ENCODE data around the gene PLD6.
"Not testable (repeated sequence)": the region's sequence is repeated elsewhere in the genome, so short reads cannot be mapped to it uniquely, and the experiment has no call there.

Gene PLD6

DNA sequence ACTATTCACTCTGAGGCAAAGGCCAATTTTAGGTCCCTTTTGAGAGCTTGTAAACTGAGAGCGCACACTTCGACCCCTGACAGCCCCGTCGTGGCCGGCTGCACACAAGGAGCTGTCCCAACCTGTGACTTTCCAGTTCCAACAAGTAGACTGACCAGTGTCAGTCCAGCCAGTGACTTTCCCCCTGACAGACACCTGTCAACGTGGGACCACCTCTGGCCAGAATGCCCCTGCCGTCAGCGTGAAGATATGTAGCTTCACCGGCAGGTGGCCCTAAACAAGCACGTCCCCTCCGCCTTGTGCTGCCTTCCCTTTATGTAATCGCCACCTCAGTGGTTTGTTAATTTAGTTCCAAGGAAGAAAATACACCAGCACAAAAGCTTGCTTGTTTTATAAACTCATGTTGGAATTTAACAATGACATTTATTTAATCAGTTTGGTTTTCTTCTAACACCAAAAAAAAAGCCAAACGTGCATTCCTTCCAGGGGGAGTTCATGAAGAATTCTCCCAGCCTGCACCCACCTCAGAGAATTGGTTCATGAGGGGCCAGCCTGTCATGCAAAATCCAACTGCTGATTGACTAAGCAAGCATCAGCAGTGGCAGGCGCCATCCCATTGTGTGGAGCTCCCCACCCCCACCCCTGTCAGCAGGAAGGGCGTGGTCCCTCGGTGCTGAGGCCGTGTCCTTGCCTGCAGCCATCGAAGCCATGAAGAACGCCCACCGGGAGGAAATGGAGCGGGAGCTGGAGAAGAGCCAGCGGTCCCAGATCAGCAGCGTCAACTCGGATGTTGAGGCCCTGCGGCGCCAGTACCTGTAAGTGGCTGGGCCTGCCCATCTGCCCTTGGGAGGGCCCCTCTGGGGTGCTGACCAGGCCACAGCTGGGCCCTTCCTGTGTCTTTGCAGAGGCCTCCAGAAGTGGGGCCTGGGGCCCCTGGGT, 33.9 kb downstream of the PLD6 start:
- no peak for DNase-seq

DNA sequence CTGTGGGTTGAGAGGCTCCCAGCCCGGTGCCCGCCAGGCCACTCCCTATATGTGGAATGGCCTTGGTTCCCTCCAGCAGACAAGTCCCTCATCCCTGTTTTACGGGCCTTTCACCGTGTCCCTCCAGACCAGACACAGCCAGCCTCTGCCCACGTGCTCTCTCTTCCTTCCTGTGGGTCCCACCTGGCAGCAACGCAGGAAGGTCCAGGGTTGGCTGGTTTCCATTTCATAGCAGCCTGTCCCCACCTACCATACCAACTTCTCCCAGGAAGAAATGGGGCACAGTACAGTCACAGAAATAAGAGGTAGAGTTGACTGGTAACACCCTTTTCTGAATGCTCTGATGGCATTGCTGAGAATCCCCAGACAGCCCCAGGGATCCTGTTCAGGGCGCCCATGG, 34.9 kb downstream of the PLD6 start:
- no peak for DNase-seq

DNA sequence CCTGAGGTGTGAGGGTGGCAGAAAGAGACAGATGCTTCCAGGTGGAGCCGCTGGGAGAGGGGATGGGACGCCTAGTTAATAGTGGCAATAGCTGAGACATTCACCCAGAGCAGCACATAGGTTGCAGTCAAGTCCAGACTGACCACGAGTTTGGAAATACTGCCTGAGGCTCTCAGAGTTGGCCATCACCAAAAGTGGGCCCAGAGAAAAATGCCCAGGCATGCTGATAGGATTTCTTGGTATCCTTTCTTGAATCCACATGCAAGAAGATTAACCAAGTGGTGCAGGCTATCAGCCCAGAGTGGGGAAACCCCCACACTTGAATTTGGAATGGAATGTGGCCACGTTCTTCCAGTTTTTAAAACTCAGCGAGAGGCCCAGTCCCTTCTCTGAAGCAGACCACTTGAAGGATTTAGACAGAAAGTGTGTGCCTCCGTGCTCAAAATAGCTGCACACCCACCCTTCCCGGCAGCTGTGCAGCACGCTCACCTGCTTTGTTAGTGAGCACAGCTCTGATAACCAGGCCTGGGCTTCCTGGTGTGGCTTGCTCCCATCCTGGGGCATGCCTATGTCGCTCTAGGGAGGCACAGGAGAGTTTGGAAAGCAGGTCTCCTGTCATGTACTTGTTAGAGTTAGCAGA, 35.7 kb downstream of the PLD6 start:
- DNase-seq = no peak

DNA sequence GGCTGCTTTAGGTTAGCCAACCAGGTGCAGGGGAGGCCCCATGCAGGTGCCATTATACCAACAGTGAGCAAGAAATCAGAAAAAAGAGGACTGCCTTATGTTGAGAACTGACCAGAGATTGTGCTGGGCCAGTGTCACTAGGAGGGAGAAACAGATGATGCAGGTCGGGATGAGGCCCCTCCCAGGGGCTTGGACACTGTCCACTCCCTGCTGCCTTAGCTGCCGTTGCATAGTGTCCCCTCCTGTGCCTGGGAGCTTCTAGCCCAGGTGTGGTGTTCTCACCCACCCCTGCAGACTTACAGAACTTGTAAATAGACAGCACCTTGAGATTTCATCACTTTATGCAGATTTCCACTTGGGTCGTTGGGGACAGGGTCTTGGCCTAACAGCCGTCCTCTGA, 36.7 kb downstream of the PLD6 start:
- no peak for DNase-seq

DNA sequence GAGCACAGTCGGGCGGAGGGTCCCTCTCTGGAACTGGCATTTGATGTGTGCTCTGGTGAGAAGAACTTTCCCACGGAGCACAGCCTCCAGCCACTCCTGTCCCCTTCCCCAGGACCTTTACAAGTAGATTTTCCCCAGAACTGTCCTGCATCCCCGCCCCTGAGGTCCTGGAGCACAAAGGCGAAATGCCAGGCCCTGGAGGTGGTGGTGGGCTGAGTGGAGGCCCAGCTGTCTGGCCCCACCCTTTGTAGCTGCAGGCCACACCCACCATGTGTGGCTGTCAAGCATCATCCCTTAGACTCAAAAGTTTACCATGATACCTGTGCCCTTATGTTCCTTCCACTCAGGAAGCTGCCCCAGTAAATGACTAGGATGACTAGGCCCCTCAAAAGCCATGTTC, 37.7 kb downstream of the PLD6 start:
- DNase-seq = no peak

DNA sequence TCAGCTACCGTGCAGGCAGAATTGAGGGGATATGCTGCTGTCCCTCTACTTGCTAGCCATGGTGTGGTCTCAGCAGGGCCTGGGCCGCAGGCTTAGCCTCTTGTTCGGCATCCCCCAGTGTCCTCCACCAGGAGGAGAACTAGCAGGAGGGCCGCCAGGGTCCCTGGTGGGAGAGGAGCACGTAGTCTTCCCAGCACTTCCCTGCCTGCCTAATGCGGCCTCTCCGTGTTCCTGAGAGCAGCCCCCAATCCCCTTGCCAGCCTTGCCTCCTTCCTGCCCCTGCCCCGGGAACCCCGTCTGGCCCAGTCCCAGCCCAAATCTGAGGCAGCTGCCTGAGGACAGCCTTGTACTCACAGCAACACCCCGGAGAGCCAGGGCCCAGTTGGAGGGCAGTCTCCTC, 38.1 kb downstream of the PLD6 start:
- no peak for DNase-seq

DNA sequence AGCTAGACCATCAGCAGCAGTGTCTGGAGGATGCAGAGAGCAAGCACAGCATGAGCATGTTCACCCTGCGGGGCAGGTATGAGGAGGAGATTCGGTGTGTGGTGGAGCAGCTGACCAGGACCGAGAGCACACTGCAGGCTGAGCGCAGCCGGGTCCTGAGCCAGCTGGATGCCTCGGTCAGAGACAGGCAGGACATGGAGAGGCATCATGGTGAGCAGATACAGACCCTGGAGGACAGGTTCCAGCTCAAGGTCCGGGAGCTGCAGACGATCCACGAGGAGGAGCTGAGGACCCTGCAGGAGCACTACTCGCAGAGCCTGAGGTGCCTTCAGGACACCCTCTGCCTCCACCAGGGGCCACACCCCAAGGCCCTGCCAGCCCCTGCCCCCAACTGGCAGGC, 38.8 kb downstream of the PLD6 start:
- DNase-seq = no peak

DNA sequence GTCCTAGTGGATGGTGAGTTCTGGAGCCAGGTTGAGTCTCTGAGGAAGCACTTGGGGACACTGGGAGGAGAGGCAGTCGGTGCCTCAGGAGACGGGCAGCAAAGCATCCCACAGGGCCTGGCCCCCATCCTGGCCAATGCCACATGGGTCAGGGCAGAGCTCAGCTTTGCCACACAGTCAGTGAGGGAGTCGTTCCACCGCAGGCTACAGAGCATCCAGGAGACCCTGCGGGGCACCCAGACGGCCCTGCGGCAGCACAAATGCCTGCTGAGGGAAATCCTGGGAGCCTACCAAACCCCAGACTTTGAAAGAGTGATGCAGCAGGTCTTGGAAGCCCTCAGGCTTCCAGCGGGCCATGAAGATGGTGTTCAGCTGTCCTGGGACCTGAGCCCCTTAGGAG, 39.7 kb downstream of the PLD6 start:
- no peak for DNase-seq

DNA sequence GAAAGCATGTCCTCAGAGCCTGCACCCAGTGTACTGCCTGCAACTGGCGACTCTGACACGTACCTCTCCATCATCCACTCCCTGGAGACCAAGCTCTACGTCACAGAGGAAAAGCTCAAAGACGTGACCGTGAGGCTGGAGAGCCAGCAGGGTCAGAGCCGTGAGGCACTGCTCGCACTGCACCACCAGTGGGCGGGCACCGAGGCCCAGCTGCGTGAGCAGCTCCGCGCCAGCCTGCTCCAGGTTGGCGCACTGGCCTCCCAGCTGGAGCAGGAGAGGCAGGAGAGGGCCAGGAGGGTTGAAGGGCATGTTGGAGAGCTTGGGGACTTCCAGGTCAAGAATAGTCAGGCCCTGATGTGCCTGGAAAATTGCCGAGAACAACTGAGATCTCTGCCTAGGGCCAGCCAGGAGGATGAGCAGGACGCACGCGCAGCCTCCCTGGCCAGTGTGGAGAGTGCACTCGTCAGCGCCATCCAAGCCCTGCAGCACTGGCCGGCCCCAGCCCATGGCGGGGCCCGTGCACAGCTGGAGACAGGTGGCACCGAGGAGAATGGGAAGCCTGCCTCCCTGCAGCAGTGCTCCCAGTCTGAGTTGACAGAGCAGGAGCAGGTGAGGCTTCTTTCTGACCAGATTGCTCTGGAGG, 40.3 kb downstream of the PLD6 start:
- DNase-seq = no peak

DNA sequence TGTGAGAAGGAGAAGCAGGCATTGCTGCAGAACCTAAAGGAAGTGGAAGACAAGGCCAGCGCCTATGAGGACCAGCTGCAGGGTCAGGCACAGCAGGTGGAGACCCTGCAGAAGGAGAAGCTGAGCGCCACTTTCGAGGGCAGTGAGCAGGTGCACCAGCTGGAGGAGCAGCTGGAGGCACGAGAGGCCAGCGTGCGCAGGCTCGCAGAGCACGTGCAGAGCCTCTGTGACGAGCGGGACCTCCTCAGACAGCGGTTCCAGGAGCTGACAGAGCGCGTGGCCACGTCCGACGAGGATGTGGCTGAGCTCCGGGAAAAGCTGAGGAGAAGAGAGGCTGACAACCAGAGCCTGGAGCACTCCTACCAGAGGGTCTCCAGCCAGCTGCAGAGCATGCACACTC, 41.5 kb downstream of the PLD6 start:
- DNase-seq = no peak

DNA sequence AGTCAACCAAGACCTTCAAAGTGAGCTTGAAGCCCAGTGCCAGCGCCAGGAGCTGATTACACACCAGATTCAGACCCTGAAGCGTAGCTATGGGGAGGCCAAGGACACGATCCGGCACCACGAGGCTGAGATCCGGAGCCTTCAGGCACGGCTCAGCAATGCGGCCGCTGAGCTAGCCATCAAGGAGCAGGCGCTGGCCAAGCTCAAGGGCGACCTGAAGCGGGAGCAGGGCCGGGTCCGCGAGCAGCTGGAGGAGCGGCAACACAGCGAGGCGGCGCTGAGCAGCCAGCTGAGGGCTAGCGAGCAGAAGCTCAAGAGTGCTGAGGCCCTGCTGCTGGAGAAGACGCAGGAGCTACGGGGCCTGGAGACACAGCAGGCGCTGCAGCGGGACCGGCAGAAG, 42.0 kb downstream of the PLD6 start:
- no peak for DNase-seq

DNA sequence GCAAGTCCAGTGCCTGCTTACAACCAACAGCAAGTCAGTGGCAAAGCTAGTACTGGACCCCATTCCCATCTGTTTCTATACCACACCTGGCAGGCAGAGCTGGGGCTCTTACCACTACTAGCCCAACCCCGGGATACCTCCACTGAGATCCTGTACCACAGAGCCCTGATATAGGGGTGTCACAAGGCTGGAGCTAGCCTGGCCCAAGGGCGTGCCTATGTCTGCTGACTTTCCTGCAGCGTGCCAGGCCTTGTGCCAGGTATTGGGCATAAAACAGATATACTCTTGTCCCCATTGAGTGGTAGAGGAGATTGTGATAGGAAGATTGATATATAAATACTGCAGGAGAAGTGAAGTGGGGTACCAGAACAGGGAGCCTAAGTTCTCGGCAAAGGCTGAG, 44.4 kb downstream of the PLD6 start:
- no peak for DNase-seq

DNA sequence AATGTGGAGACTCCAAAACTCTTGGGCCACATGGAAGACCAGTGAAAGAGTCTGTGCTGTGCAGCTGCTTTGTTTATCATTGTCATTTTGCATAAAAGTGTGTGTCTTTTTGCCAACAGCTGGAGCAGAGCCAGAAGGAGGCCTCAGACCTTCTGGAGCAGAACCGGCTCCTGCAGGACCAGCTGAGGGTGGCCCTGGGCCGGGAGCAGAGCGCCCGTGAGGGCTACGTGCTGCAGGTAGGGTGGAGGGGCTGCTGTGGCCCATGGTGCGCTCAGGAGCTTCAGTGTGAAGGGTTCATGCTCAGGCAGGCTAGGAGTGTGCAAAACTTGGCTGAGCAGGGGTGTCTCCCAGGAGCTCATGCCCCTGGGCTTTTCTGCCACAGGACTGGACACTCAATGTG, 45.0 kb downstream of the PLD6 start:
- no peak for DNase-seq

DNA sequence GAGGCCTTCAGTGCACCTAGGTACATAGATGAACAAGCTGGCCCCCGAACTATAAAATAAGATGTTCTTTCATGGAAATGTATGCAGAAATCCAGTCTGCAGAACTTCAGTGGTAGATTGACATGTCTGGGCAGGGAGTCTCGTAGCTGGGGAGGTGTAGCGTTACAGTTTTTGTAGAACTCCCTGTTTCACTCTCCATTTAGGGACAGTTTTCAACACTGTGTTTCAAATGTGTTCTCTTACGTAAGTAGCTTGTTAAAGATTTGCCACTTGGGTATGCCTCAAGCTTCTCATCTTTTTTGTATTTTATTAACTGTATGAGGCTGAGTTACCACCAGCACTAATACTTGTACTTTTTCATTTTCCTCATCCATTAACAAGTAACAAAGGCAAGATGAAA, 46.6 kb downstream of the PLD6 start:
- DNase-seq = no peak

DNA sequence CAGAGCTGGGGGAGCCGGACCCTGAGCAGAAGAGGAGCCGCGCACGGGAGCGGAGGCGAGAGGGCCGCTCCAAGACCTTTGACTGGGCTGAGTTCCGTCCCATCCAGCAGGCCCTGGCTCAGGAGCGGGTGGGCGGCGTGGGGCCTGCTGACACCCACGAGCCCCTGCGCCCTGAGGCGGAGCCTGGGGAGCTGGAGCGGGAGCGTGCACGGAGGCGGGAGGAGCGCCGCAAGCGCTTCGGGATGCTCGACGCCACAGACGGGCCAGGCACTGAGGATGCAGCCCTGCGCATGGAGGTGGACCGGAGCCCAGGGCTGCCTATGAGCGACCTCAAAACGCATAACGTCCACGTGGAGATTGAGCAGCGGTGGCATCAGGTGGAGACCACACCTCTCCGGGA, 47.6 kb downstream of the PLD6 start:
- not testable (repeated sequence) for DNase-seq

DNA sequence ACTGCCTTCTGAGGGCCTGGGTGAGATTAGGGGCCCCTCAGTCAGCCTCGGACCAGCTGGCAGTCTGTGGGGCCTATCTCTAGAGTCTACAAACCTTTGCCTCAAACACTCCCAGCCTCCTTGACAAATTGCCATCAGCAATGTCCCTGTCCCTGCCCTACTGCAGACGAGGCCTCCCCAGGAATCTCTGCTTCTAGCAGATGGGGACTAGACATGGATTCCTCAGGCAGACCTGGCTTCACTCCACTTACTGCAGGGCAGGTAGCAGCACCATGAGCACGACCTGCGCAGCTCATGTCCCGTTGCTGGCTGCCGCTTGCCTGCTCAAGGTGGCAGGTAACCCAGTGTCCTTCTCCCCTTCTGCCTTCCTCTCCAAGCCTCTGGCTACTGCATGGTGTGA, 49.1 kb downstream of the PLD6 start:
- DNase-seq = no peak

DNA sequence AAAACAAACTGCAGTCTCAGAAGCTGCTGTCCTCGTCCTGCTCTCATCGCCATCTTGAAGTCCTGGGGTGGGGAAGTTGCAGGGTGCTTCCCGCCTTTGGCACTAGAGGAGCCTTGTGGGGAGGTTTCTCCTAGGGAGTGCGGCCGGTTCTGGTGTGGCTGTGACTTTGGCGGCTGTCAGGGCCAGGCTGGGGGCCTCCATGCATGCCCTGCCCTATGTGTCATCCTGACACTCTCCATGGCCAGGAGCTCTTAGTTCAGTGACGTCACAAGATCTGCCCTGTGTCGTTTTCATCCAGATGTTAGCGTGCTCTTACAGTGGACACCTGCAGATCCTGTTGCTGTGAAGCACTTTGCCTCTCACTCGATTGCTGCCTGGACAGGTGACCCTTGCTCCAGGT, 49.6 kb downstream of the PLD6 start:
- no peak for DNase-seq

DNA sequence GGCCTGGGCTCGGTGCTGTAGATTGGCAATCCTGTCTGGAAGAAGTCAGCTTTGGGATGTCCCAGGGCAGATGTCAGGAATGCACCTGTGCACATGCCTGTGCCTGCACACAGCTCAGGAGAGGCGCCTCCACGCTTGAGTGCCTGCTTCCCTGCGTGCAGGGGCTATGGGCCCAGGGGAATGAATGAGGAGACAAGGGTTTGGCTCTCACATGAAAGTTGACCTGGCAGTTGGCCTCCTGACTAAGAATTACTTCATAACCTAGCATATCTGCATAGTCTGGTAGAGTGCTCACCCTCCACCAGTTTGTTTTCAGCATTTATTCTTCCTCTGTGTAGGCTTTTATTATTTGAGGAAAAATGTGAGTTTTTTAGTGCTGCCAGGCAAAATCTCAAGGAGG, 50.0 kb downstream of the PLD6 start:
- DNase-seq = no peak

DNA sequence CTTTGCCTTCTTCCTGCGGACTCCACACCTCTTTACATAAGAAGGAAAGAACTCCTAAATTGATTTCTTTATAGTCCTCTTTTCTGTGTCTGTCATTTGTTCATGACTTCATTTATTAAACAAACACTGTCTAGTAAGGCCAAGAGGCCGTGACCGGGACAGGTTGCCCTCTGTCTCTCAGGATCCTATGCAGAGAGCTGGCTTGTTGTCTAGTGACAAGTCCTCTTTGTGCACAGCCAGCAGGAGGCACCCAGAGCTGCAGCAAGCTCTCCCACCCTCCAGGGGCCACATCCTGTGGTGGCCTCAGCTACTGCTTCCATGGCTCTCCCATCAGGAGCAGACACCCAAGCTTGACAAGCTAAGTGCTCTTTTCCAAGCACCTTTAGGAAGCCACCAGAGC, 50.6 kb downstream of the PLD6 start:
- no peak for DNase-seq

DNA sequence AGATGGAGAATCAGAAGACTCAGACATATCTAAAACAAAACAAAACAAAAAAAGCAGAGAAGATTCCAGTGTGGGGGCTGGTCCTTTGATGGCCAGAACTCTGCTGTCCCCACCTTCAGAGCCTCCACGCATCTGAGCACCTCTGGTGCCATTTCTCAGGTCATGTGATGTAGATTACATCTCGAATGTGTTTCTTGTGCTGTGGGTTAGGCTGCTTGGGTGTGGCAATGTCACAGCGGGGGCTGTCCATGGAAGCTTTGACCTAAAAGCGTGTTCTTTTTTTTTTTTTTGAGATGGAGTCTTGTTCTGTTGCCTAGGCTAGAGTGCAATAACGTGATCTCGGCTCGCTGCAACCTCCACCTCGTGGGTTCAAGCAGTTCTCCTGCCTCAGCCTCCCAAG, 51.2 kb downstream of the PLD6 start:
- no peak for DNase-seq

DNA sequence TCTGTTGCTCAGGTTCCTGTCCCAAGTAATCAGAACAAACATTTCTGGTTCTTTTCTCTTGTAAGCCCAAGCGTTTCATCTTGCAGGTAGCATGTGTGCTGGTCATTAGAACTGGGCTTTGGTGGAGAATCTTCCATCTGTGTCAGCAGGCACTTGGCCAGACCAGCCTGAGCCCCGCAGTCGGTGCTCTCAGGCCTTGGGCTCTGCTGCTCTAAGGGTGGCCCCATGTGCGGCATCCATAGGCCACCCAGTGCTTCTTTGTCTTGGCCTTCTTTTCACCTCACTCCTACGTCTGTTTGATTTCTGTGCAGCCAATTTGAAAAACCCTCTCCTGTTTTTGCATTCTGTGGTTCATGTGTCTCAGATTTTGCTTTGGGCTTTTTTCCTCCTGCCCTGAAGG, 51.6 kb downstream of the PLD6 start:
- no peak for DNase-seq

DNA sequence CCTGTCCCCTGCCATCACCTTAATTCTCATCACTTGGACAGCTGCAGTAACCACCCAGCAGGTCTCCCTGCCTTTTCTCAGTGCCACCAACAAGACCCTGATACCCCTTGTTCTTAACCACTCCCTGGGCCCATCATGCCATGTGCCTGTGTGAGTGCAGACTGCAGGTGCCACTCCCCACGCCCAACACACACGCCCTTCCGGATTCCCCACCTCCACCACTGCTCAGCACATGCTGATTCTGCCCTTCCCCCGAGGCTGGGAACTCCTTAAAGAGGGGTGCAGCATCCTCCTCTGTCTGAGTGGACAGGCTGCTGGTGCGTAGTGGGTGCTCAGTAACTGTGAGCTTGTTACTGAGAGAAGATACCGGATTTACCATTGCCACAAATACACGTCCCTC, 52.4 kb downstream of the PLD6 start:
- no peak for DNase-seq

DNA sequence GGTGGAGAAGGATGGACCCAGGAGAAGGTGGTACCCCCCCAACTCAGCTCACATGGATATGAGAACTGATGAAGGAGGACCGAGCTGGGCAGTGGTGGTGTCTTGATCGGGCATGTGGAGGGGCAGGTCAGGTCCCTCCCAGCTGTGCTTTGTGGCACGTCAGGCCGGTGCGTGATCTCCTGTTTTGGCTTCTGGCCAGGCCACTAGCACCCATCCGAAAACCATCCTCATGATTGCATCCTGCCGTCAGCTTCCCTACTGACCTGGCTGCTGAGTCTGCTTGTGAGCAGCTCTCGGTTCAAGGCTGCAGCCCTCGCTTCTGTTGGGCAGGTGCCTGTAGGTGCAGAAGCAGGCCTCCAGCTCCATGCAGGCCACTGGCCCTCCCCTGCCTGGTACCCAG, 53.1 kb downstream of the PLD6 start:
- DNase-seq = no peak

DNA sequence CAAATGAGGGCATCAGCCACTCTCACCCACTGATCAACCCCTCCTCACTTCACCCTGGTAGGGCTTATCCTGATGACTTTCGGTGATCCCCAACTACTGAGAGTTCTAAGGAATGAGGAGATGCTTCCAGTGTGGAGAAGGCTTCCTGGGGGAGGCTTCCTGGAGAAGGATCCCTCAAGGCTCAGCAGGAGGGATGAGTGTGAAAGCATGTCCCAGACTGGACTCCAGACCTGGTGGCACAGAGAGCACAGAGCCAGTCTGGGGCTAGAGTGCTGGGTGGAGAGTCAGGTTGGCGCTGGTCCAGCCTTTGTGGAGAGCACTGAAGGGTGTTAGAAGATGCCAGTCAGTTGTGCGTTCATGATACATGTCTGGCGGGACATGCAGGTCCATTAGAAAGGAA, 53.7 kb downstream of the PLD6 start:
- DNase-seq = no peak
